Vagina (tissue), 2 donors: ENCODE data around the gene KCNK2.

Experiments used
- POLR2A ChIP-seq, 2 donors: fragments of 450-650 bp; IDR thresholded peaks; one replicate each; pipeline ENCODE4 v1.6.1; 2017; ENCODE audit warnings: antibody characterized with exemption in 2 of 2, mild to moderate bottlenecking in 2 of 2, moderate library complexity in 2 of 2
- POLR2AphosphoS5 ChIP-seq, 2 donors: sonication (generic); formaldehyde crosslinking; IDR thresholded peaks; one replicate each; pipeline ENCODE4 v1.9.0; 2017; ENCODE audit warnings: antibody characterized with exemption in 2 of 2, mild to moderate bottlenecking in 2 of 2, low read depth in 1 of 2; ENCODE audit not compliant: insufficient read depth in 1 of 2
- TF ChIP-seq, protein P1 (sequence below), 3 experiments: fragments of 450-650 bp in 2 of 3; fragments of 200-600 bp in 1 of 3; sonication (generic) in 1 of 3; IDR thresholded peaks; one replicate each; pipeline ENCODE4 v1.5.1; 2017 to 2019; ENCODE audit warnings: antibody characterized with exemption in 3 of 3, mild to moderate bottlenecking in 2 of 3, moderate library complexity in 2 of 3

DNA sequence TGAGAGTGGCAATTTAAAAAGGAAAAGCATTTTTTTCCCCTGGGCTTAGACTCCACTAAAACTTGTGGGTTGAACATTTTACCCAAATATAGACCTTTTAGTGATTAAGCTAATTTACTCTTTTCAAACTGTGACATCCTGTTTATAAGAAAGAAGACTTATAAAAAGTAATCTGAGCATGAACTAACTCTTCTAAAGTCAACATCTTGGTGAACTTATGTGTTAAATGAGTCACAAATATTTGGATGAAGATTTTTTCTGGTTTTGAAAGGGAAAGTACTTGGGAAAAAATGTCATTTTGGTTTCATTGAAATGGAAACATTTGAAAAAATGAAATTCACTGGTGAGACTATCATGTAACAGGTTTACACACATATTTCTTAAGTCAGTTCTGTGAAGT, 109.8 kb downstream of the KCNK2 start:
- TF ChIP-seq, protein P1, sequence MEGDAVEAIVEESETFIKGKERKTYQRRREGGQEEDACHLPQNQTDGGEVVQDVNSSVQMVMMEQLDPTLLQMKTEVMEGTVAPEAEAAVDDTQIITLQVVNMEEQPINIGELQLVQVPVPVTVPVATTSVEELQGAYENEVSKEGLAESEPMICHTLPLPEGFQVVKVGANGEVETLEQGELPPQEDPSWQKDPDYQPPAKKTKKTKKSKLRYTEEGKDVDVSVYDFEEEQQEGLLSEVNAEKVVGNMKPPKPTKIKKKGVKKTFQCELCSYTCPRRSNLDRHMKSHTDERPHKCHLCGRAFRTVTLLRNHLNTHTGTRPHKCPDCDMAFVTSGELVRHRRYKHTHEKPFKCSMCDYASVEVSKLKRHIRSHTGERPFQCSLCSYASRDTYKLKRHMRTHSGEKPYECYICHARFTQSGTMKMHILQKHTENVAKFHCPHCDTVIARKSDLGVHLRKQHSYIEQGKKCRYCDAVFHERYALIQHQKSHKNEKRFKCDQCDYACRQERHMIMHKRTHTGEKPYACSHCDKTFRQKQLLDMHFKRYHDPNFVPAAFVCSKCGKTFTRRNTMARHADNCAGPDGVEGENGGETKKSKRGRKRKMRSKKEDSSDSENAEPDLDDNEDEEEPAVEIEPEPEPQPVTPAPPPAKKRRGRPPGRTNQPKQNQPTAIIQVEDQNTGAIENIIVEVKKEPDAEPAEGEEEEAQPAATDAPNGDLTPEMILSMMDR (IDR thresholded peaks at IDR 0.05): peak in 1 of 3 experiments; percentile 8
- TF ChIP-seq POLR2AphosphoS5 (IDR thresholded peaks at IDR 0.05; ENCODE audit: insufficient read depth in 1 of 2, low read depth in 1 of 2) (no peak), POLR2A (IDR thresholded peaks at IDR 0.05) (no peak)
